IMR-90 (cell line): ENCODE measurements around the gene BAZ2B. TPM values are rescaled to one million over a fixed set of nuclear protein-coding genes. Genes with fewer than 3 reads are reported as not detected.

Source experiments
- ATAC-seq: fragments of 200-7000 bp; cut with Tn5 transposase; 2 replicates; pipeline ENCODE4 v1.9.1; 2020; ENCODE audit warnings: low read depth, mild to moderate bottlenecking, moderate library complexity
- BruUV-seq: library from RNA; stranded (reverse); fragments of 400-500 nt; replicated peaks from 2 replicates; lab custom pipeline; 2021; lab: Mats Ljungman, UMichigan
- CTCF ChIA-PET: fragments of 300-600 bp; formaldehyde crosslinking; extraction: SDS; loops from one replicate; lab custom pipeline; 2021; ENCODE audit warnings: antibody characterized with exemption; lab: Yijun Ruan, JAX
- POLR2A ChIA-PET: fragments of 300-600 bp; sonication (Branson Sonifier 250); formaldehyde crosslinking; loops from one replicate; lab custom pipeline; 2022; ENCODE audit warnings: antibody characterized with exemption; ENCODE audit not compliant: unreplicated experiment; lab: Charles Lee
- DNase-seq: peaks from one replicate; pipeline ENCODE4 v3.0.0; 2013
- H2AFZ ChIP-seq: replicated peaks from 2 replicates; pipeline ENCODE3; 2013; ENCODE audit warnings: low read length, mild to moderate bottlenecking; ENCODE audit not compliant: poor library complexity
- H2AK5ac ChIP-seq: 2 replicates; pipeline ENCODE4 v1.6.1; 2013; ENCODE audit warnings: low read depth, low read length, inconsistent platforms
- H2AK9ac ChIP-seq: replicated peaks from 2 replicates; pipeline ENCODE3; 2013; ENCODE audit warnings: mild to moderate bottlenecking, low read depth, low read length, moderate library complexity; ENCODE audit not compliant: poor library complexity
- H2BK120ac ChIP-seq: 2 replicates; pipeline ENCODE4 v1.6.1; 2013; ENCODE audit warnings: low read depth, low read length, inconsistent platforms
- H2BK15ac ChIP-seq: 3 replicates; pipeline ENCODE4 v1.6.1; 2013; ENCODE audit warnings: low read depth, low read length, inconsistent platforms
- H2BK20ac ChIP-seq: 2 replicates; pipeline ENCODE4 v1.6.1; 2013; ENCODE audit warnings: low read depth, mild to moderate bottlenecking, inconsistent platforms, low read length, moderate library complexity
- H2BK5ac ChIP-seq: 2 replicates; pipeline ENCODE4 v1.6.1; 2013; ENCODE audit warnings: mild to moderate bottlenecking, low read depth, low read length, inconsistent platforms; ENCODE audit not compliant: poor library complexity, severe bottlenecking
- H3K14ac ChIP-seq: replicated peaks from 2 replicates; pipeline ENCODE4 v1.6.1; 2013; ENCODE audit warnings: low read depth, low read length, inconsistent platforms
- H3K18ac ChIP-seq: 2 replicates; pipeline ENCODE4 v1.6.1; 2013; ENCODE audit warnings: low read depth, low read length, control low read depth
- H3K23ac ChIP-seq: 2 replicates; pipeline ENCODE4 v1.6.1; 2013; ENCODE audit warnings: low read depth, low read length, inconsistent platforms
- H3K27ac ChIP-seq: 2 replicates; pipeline ENCODE4 v1.5.1; 2013; ENCODE audit warnings: mild to moderate bottlenecking, control low read depth, low read length; ENCODE audit not compliant: insufficient read depth
- H3K27me3 ChIP-seq: 2 replicates; pipeline ENCODE4 v1.6.1; 2013; ENCODE audit warnings: low read length; ENCODE audit not compliant: control insufficient read depth, insufficient read depth
- H3K36me3 ChIP-seq: 2 replicates; pipeline ENCODE4 v1.6.1; 2013; ENCODE audit warnings: low read length, mixed read lengths; ENCODE audit not compliant: control insufficient read depth, insufficient read depth
- H3K4ac ChIP-seq: 2 replicates; pipeline ENCODE4 v1.6.1; 2013; ENCODE audit warnings: low read depth, low read length, inconsistent platforms
- H3K4me1 ChIP-seq: 2 replicates; pipeline ENCODE4 v1.6.1; 2013; ENCODE audit warnings: low read length, mixed read lengths; ENCODE audit not compliant: control insufficient read depth, insufficient read depth
- H3K4me2 ChIP-seq: 2 replicates; pipeline ENCODE4 v1.6.1; 2013; ENCODE audit warnings: low read depth, mild to moderate bottlenecking, control low read depth, low read length, moderate library complexity
- H3K4me3 ChIP-seq: 2 replicates; pipeline ENCODE4 v1.5.1; 2013; ENCODE audit warnings: low read depth, mild to moderate bottlenecking, control low read depth, low read length, moderate library complexity; ENCODE audit not compliant: insufficient read depth
- H3K56ac ChIP-seq: 2 replicates; pipeline ENCODE4 v1.6.1; 2013; ENCODE audit warnings: low read length, inconsistent platforms; ENCODE audit not compliant: insufficient read depth; ENCODE audit errors: extremely low read depth
- H3K79me1 ChIP-seq, 2 experiments: 2 replicates each; pipeline ENCODE4 v1.6.1; 2013; ENCODE audit warnings: low read length in 2 of 2, inconsistent platforms in 1 of 2, low read depth in 1 of 2
- H3K9ac ChIP-seq: 2 replicates; pipeline ENCODE4 v1.6.1; 2013; ENCODE audit warnings: low read depth, low read length, control low read depth
- H3K9me1 ChIP-seq: 2 replicates; pipeline ENCODE4 v1.6.1; 2013; ENCODE audit warnings: low read length, inconsistent platforms; ENCODE audit not compliant: insufficient read depth
- H3K9me3 ChIP-seq: 2 replicates; pipeline ENCODE4 v1.6.1; 2013; ENCODE audit warnings: low read length; ENCODE audit not compliant: control insufficient read depth, insufficient read depth
- H4K20me1 ChIP-seq: 2 replicates; pipeline ENCODE4 v1.6.1; 2013; ENCODE audit warnings: low read length, inconsistent platforms; ENCODE audit not compliant: insufficient read depth
- H4K5ac ChIP-seq: 2 replicates; pipeline ENCODE4 v1.6.1; 2013; ENCODE audit warnings: mild to moderate bottlenecking, low read depth, low read length, control low read depth
- H4K8ac ChIP-seq, 2 experiments: 2 replicates each; pipeline ENCODE4 v1.6.1; 2013; ENCODE audit warnings: low read depth in 2 of 2, low read length in 2 of 2, control low read depth in 1 of 2, inconsistent platforms in 1 of 2
- H4K91ac ChIP-seq: 2 replicates; pipeline ENCODE4 v1.6.1; 2013; ENCODE audit warnings: low read depth, low read length, inconsistent platforms; ENCODE audit not compliant: insufficient read depth
- CEBPB ChIP-seq: IDR thresholded peaks from 2 replicates; pipeline ENCODE4 v1.6.1; 2012; ENCODE audit warnings: low read depth, low read length, improper control_type of control experiment
- CHD1 ChIP-seq: IDR thresholded peaks from 2 replicates; pipeline ENCODE4 v1.6.1; 2012; ENCODE audit warnings: low read depth, low read length, improper control_type of control experiment
- CTCF ChIP-seq: conservative IDR thresholded peaks from 2 replicates; pipeline ENCODE4 v1.5.1; 2012; ENCODE audit warnings: mild to moderate bottlenecking, low read depth, low read length, improper control_type of control experiment
- ELK1 ChIP-seq: fragments of 150-350 bp; IDR thresholded peaks from 2 replicates; pipeline ENCODE4 v1.6.1; 2016; ENCODE audit warnings: low read depth, mild to moderate bottlenecking, low read length, moderate library complexity, borderline replicate concordance
- FOS ChIP-seq: fragments of 150-350 bp; IDR thresholded peaks from 2 replicates; pipeline ENCODE4 v1.6.1; 2016; ENCODE audit warnings: low read depth, low read length
- MAFK ChIP-seq: IDR thresholded peaks from 2 replicates; pipeline ENCODE4 v1.6.1; 2012; ENCODE audit warnings: low read depth, low read length, improper control_type of control experiment
- MAZ ChIP-seq: IDR thresholded peaks from 2 replicates; pipeline ENCODE4 v1.6.1; 2012; ENCODE audit warnings: low read depth, mild to moderate bottlenecking, low read length, improper control_type of control experiment, moderate library complexity, borderline replicate concordance
- MXI1 ChIP-seq: IDR thresholded peaks from 2 replicates; pipeline ENCODE4 v1.6.1; 2012; ENCODE audit warnings: low read depth, mild to moderate bottlenecking, low read length, moderate library complexity, borderline replicate concordance
- POLR2A ChIP-seq: IDR thresholded peaks from 2 replicates; pipeline ENCODE4 v1.6.1; 2012; ENCODE audit warnings: mild to moderate bottlenecking, low read depth, low read length
- RAD21 ChIP-seq: IDR thresholded peaks from 2 replicates; pipeline ENCODE4 v1.6.1; 2012; ENCODE audit warnings: low read length, improper control_type of control experiment
- RCOR1 ChIP-seq: IDR thresholded peaks from 2 replicates; pipeline ENCODE4 v1.6.1; 2012; ENCODE audit warnings: mild to moderate bottlenecking, low read length, improper control_type of control experiment; ENCODE audit not compliant: insufficient replicate concordance
- RFX5 ChIP-seq: IDR thresholded peaks from 2 replicates; pipeline ENCODE4 v1.8.0; 2012; ENCODE audit warnings: low read depth, mild to moderate bottlenecking, low read length, moderate library complexity
- SMC3 ChIP-seq: fragments of 150-350 bp; IDR thresholded peaks from 2 replicates; pipeline ENCODE4 v1.6.1; 2016; ENCODE audit warnings: low read depth, mild to moderate bottlenecking, antibody characterized with exemption, low read length, moderate library complexity
- dilution Hi-C: fragments of 300-500 bp; cut with HindIII; formaldehyde crosslinking; loops from one replicate; pipeline ENCODE4 v1.14.3; 2018; ENCODE audit warnings: low sequenced_read_pairs; ENCODE audit not compliant: unreplicated experiment
- in situ Hi-C: fragments of 300-500 bp; cut with MboI; formaldehyde crosslinking; loops from 3 replicates; pipeline ENCODE4 v1.14.3; 2019; ENCODE audit warnings: low sequenced_read_pairs, inconsistent platforms, mixed read lengths
- intact Hi-C: fragments of 100-400 bp; cut with micrococcal nuclease; formaldehyde crosslinking; loops from 2 replicates; pipeline ENCODE4 v1.10.0; 2022
- polyA plus RNA-seq, 3 experiments: library from polyadenylated mRNA; depleted of rRNA; stranded (reverse); fragments of >200 nt; gene quantifications; 2 replicates each; pipeline ENCODE4 v1.2.3, GENCODE V29; 2012; ENCODE audit warnings: low replicate concordance in 1 of 3
- total RNA-seq: library from RNA; depleted of rRNA; stranded (reverse); fragments of >200 nt; gene quantifications from 2 replicates; pipeline ENCODE4 v1.2.3, GENCODE V29; 2012

BAZ2B gene
- total and polyA plus RNA-seq, 2 of the 4 experiments (the other 2 are of a cell fraction) = 8.9 to 42.1 TPM

- H3K18ac ChIP-seq = no peak overlapping the region
- no peak overlapping the region for H3K4ac ChIP-seq
- 0 out of 4 replicates have a peak, but pooled peaks cover 0 to 6% of the 10 kb centered on the region in 2 experiments for H3K79me1 ChIP-seq
- H4K8ac ChIP-seq = no peak overlapping the region
- H2BK120ac ChIP-seq = no peak overlapping the region
- no peak overlapping the region for H3K23ac ChIP-seq
- intact Hi-C loops = no loop called here
- dilution Hi-C loops = no loop called here
- TF ChIP-seq CTCF (no peak), SMC3 (no peak), CEBPB (no peak), RAD21 (no peak), MAFK (no peak), RFX5 (no peak), CHD1 (no peak), ELK1 (no peak), RCOR1 (no peak), MAZ (no peak), POLR2A (no peak), MXI1 (no peak), FOS (no peak)
- no peak overlapping the region for H3K9ac ChIP-seq
- no peak overlapping the region for H3K27ac ChIP-seq
- H2BK15ac ChIP-seq = no peak overlapping the region
- no peak overlapping the region for H3K56ac ChIP-seq
- no peak overlapping the region for H3K4me2 ChIP-seq
- BruUV-seq = no TSS peak
- no peaks in the 10 kb centered on the region for H3K27me3 ChIP-seq
- in situ Hi-C loops = no loop called here
- H3K14ac ChIP-seq = no peak overlapping the region
- H3K9me1 ChIP-seq = peaks cover 3% of the 10 kb centered on the region; the same call in 1 of the 2 replicates
- no peak overlapping the region for H2AK9ac ChIP-seq
- no peak overlapping the region for H2AFZ ChIP-seq
- CTCF ChIA-PET = no interaction called here
- H4K91ac ChIP-seq = no peak overlapping the region
- ATAC-seq (no peak), DNase-seq (no peak)
- no peak overlapping the region for H2BK5ac ChIP-seq
- H3K4me1 ChIP-seq = peaks cover 5% of the 10 kb centered on the region
- H2AK5ac ChIP-seq = no peak overlapping the region
- no peaks in the 10 kb centered on the region for H4K20me1 ChIP-seq
- no peaks in the 10 kb centered on the region for H3K36me3 ChIP-seq
- POLR2A ChIA-PET = no interaction called here
- H2BK20ac ChIP-seq = no peak overlapping the region
- H4K5ac ChIP-seq = no peak overlapping the region
- no peak overlapping the region for H3K4me3 ChIP-seq
- no peaks in the 10 kb centered on the region for H3K9me3 ChIP-seq
Measured at GRCh38 chr2:159639712-159640111, 23.4 kb upstream of the BAZ2B start.
